Spinal cord (tissue), 10 donors: ENCODE measurements around the gene AFF1. TPM values are rescaled to one million over a fixed set of nuclear protein-coding genes. Genes with fewer than 3 reads are reported as not detected.
A peak's percentile ranks its signal among the peaks of the same experiment; 100 is the strongest.

Experiments used
- DNase-seq, 6 donors: peaks; one replicate each; pipeline versions ENCODE4 v3.0.0 to v3.0.0-alpha.2; 2013 to 2015; ENCODE audit warnings: low spot score in 6 of 6, low read depth in 4 of 6
- H3K27ac ChIP-seq: one replicate; pipeline ENCODE4 v1.5.1; 2013; ENCODE audit warnings: low read depth, low read length, control low read depth
- H3K27me3 ChIP-seq: one replicate; pipeline ENCODE4 v1.6.1; 2013; ENCODE audit warnings: low read length; ENCODE audit not compliant: control insufficient read depth, insufficient read depth
- H3K36me3 ChIP-seq: one replicate; pipeline ENCODE4 v1.6.1; 2013; ENCODE audit warnings: low read length; ENCODE audit not compliant: control insufficient read depth, insufficient read depth
- H3K4me1 ChIP-seq: one replicate; pipeline ENCODE4 v1.6.1; 2013; ENCODE audit warnings: low read length; ENCODE audit not compliant: control insufficient read depth, insufficient read depth
- H3K4me3 ChIP-seq: one replicate; pipeline ENCODE4 v1.5.1; 2013; ENCODE audit warnings: low read depth, low read length, control low read depth
- H3K9me3 ChIP-seq: one replicate; pipeline ENCODE4 v1.6.1; 2013; ENCODE audit warnings: low read length; ENCODE audit not compliant: control insufficient read depth, insufficient read depth
- WGBS: methylation state at CpG from one replicate; pipeline ENCODE4 v1.1.5; 2013; ENCODE audit warnings: missing lambda C conversion rate; ENCODE audit not compliant: insufficient coverage; 5-methylcytosine and 5-hydroxymethylcytosine counted together
- polyA plus RNA-seq, 2 donors: library from polyadenylated mRNA; unstranded; fragments of 120-200 nt; gene quantifications; one replicate each; pipeline ENCODE4 v1.2.1, GENCODE V29; 2013; ENCODE audit not compliant: insufficient read length in 2 of 2
- total RNA-seq, 2 donors: library from RNA; depleted of rRNA in 1 of 2; stranded (reverse); fragments of 120-200 nt in 1 of 2; fragments of >200 nt in 1 of 2; gene quantifications; one replicate each; pipeline versions ENCODE4 v1.2.3 to v1.2.4, GENCODE V29; 2013 to 2014
- donor health status: healthy.

The AFF1 gene
- total and polyA plus RNA-seq, 4 donors: 14.2 to 24.6 (median 18.4) TPM

- no peak overlapping the region for H3K27ac ChIP-seq
- H3K4me1 ChIP-seq: peaks cover 13% of the 10 kb centered on the region
- WGBS: 80% methylated on average over 1 of the region's 2 CpGs
- H3K4me3 ChIP-seq: no peak overlapping the region
- no peaks in the 10 kb centered on the region for H3K36me3 ChIP-seq
- no peak for DNase-seq
- no peaks in the 10 kb centered on the region for H3K27me3 ChIP-seq
- H3K9me3 ChIP-seq: no peaks in the 10 kb centered on the region
These were observed 122.1 kb downstream of the AFF1 start for GRCh38 chr4:87056881-87057280.

- peaks cover 13% of the 10 kb centered on the region for H3K4me1 ChIP-seq
- no peaks in the 10 kb centered on the region for H3K36me3 ChIP-seq
- no peak overlapping the region for H3K27ac ChIP-seq
These were observed 123.1 kb downstream of the AFF1 start for GRCh38 chr4:87057835-87058355.

GRCh38 chr4:87058356-87059073, 123.7 kb downstream of the AFF1 start:
- H3K4me1 ChIP-seq: peaks cover 13% of the 10 kb centered on the region
- 54% methylated on average over 6 of the region's 7 CpGs for WGBS
- no peaks in the 10 kb centered on the region for H3K27me3 ChIP-seq
- H3K4me3 ChIP-seq: no peak overlapping the region
- H3K36me3 ChIP-seq: no peaks in the 10 kb centered on the region
- H3K9me3 ChIP-seq: no peaks in the 10 kb centered on the region
- peak in 1 of 6 donors; percentile 47 for DNase-seq
- H3K27ac ChIP-seq: no peak overlapping the region

More at GRCh38 chr4:87057835-87058355, 123.1 kb downstream of the AFF1 start:
- no peaks in the 10 kb centered on the region for H3K27me3 ChIP-seq
- 77% methylated on average over 5 of the region's 6 CpGs for WGBS
- DNase-seq: peak in 1 of 6 donors; percentile 83
- no peaks in the 10 kb centered on the region for H3K9me3 ChIP-seq
- H3K4me3 ChIP-seq: no peak overlapping the region

- H3K4me3 ChIP-seq: no peak overlapping the region
- no peak for DNase-seq
- H3K27me3 ChIP-seq: no peaks in the 10 kb centered on the region
- H3K9me3 ChIP-seq: no peaks in the 10 kb centered on the region
- H3K36me3 ChIP-seq: no peaks in the 10 kb centered on the region
- 69% methylated on average over 2 of the region's 5 CpGs for WGBS
- no peak overlapping the region for H3K27ac ChIP-seq
- peaks cover 2% of the 10 kb centered on the region for H3K4me1 ChIP-seq
These were observed 126.1 kb downstream of the AFF1 start for GRCh38 chr4:87060957-87061356.

GRCh38 chr4:87065021-87065420, 130.2 kb downstream of the AFF1 start:
- Histone ChIP-seq H3K36me3 (no peaks in the 10 kb centered on the region), H3K27me3 (no peaks in the 10 kb centered on the region), H3K4me3 (no peak overlapping the region), H3K9me3 (no peaks in the 10 kb centered on the region), H3K27ac (no peak overlapping the region), H3K4me1 (peaks cover 5% of the 10 kb centered on the region)
- DNase-seq: no peak
- WGBS: 100% methylated on average over 1 of the region's 6 CpGs

- Histone ChIP-seq H3K4me1 (peaks cover 5% of the 10 kb centered on the region), H3K27me3 (no peaks in the 10 kb centered on the region), H3K36me3 (no peaks in the 10 kb centered on the region), H3K9me3 (no peaks in the 10 kb centered on the region), H3K27ac (no peak overlapping the region), H3K4me3 (no peak overlapping the region)
- DNase-seq: no peak
- no CpG with 5 or more reads among the region's 4 CpGs for WGBS
These were observed 131.8 kb downstream of the AFF1 start for GRCh38 chr4:87066403-87067123.

GRCh38 chr4:87067124-87067885, 132.5 kb downstream of the AFF1 start:
- Histone ChIP-seq H3K9me3 (no peaks in the 10 kb centered on the region), H3K36me3 (no peaks in the 10 kb centered on the region), H3K4me1 (peaks cover 5% of the 10 kb centered on the region), H3K27me3 (no peaks in the 10 kb centered on the region), H3K4me3 (no peak overlapping the region), H3K27ac (no peak overlapping the region)
- DNase-seq: no peak
- 86% methylated on average over 1 of the region's 2 CpGs for WGBS

- no peak overlapping the region for H3K4me3 ChIP-seq
- no peak overlapping the region for H3K27ac ChIP-seq
These were observed 133.8 kb downstream of the AFF1 start for GRCh38 chr4:87068583-87069021.

GRCh38 chr4:87069037-87069742, 134.4 kb downstream of the AFF1 start:
- no peaks in the 10 kb centered on the region for H3K36me3 ChIP-seq
- H3K27ac ChIP-seq: no peak overlapping the region
- 64% methylated on average over 1 of the region's 3 CpGs for WGBS
- no peaks in the 10 kb centered on the region for H3K27me3 ChIP-seq
- peaks cover 11% of the 10 kb centered on the region for H3K4me1 ChIP-seq
- H3K4me3 ChIP-seq: no peak overlapping the region
- no peaks in the 10 kb centered on the region for H3K9me3 ChIP-seq
- no peak for DNase-seq

More at GRCh38 chr4:87068583-87069021, 133.8 kb downstream of the AFF1 start:
- H3K9me3 ChIP-seq: no peaks in the 10 kb centered on the region
- no peaks in the 10 kb centered on the region for H3K36me3 ChIP-seq
- H3K4me1 ChIP-seq: peaks cover 5% of the 10 kb centered on the region
- peak in 2 of 6 donors; percentile 88 to 89 for DNase-seq
- WGBS: 10% methylated on average over 7 of the region's 7 CpGs
- H3K27me3 ChIP-seq: no peaks in the 10 kb centered on the region
